Coronary artery (tissue), 2 donors: Measurements from ENCODE around the gene MYLK4.
A peak's percentile ranks its signal among the peaks of the same experiment; 100 is the strongest.

Experiments used
- DNase-seq: peaks from one replicate; pipeline ENCODE4 v3.0.0-alpha.2; 2017; ENCODE audit warnings: low spot score
- H3K27ac ChIP-seq, 2 donors: fragments of 200-600 bp; sonication (generic); one replicate each; pipeline ENCODE4 v1.5.1; 2016 to 2019
- H3K4me3 ChIP-seq: fragments of 200-600 bp; sonication (generic); 2 replicates; pipeline ENCODE4 v1.5.1; 2016; ENCODE audit warnings: mild to moderate bottlenecking, moderate library complexity
- TF ChIP-seq, protein P1 (sequence below): fragments of 200-600 bp; sonication (generic); IDR thresholded peaks from one replicate; pipeline ENCODE4 v1.5.1; 2019; ENCODE audit warnings: antibody characterized with exemption

MYLK4 gene

GRCh38 chr6:2641044-2641725, 109.5 kb downstream of the MYLK4 start:
- no peak overlapping the region for H3K4me3 ChIP-seq
- no peak for DNase-seq
- no peak overlapping the region for H3K27ac ChIP-seq
- TF ChIP-seq, protein P1, sequence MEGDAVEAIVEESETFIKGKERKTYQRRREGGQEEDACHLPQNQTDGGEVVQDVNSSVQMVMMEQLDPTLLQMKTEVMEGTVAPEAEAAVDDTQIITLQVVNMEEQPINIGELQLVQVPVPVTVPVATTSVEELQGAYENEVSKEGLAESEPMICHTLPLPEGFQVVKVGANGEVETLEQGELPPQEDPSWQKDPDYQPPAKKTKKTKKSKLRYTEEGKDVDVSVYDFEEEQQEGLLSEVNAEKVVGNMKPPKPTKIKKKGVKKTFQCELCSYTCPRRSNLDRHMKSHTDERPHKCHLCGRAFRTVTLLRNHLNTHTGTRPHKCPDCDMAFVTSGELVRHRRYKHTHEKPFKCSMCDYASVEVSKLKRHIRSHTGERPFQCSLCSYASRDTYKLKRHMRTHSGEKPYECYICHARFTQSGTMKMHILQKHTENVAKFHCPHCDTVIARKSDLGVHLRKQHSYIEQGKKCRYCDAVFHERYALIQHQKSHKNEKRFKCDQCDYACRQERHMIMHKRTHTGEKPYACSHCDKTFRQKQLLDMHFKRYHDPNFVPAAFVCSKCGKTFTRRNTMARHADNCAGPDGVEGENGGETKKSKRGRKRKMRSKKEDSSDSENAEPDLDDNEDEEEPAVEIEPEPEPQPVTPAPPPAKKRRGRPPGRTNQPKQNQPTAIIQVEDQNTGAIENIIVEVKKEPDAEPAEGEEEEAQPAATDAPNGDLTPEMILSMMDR, result no peak

- DNase-seq, result no peak
- no peak overlapping the region for H3K4me3 ChIP-seq
Observed at GRCh38 chr6:2640551-2640950, 110.2 kb downstream of the MYLK4 start.

DNA sequence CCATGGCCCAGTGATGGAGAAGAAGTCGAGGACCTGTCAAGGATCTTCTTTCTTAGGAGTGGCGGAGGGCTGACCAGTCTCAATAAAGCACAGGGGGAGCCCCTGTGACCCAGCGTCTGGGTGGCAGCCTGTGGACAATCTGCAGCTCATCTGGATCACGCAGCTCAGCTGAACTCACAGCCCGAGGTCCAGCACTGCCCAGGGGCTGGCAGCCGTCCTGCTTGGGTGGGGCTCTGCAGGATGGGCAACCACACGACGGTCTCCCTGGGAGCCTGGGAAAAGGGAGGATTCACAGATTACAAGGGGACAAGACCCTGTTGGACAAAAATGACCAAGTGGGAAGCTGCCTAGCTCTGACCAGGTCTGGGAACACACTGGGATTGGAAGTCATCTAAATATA, 110.8 kb downstream of the MYLK4 start:
- DNase-seq, result no peak
- H3K27ac ChIP-seq, result peak overlapping the region in 1 of 2 donors; percentile 55
- TF ChIP-seq, protein P1, result no peak
- no peak overlapping the region for H3K4me3 ChIP-seq

More at GRCh38 chr6:2640551-2640950, 110.2 kb downstream of the MYLK4 start:
- TF ChIP-seq, protein P1, result no peak
- H3K27ac ChIP-seq, result peak overlapping the region in 1 of 2 donors; percentile 55

DNA sequence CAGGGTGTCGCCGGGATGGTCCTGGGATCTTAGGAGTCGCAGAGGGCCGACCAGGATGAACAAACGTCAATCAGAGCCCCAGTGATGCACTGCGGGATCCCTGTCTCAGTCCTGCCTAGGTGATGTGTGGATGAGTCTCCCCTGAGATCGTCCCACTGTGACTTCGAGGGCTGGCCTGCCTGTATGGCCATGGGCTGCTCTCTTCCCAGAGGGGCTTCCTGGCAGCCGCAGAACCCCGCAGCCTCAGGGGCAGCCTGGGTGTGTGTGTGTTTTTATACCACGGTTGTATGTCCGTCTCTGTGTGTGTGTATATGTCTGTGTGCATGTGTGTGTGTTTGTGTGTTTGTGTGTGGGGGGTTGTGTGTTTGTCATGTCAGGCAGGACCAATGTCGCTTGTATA, 111.6 kb downstream of the MYLK4 start:
- Histone ChIP-seq H3K27ac (no peak overlapping the region), H3K4me3 (no peak overlapping the region)
- no peak for DNase-seq
- TF ChIP-seq, protein P1, result no peak

DNA sequence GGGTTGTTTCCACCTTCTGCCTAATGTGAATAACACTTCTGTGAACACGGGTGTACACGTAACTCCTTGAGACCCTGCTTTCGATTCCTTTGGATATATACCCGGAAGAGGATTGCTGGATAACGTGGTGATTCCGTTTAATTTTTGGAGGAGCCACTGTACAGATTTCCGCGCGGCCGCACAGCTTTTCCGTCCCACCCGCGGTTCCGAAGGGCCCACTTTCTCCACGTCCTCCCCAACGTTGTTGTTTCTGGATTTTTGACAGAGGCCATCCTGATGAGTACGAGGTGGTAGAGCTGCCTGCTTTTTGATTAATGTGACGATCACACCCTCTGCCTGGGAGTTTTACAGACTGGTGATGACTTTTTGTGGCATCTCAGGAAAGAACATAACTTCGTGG, 114.0 kb downstream of the MYLK4 start:
- Histone ChIP-seq H3K27ac (no peak overlapping the region), H3K4me3 (no peak overlapping the region)
- DNase-seq, result no peak
- TF ChIP-seq, protein P1, result no peak

DNA sequence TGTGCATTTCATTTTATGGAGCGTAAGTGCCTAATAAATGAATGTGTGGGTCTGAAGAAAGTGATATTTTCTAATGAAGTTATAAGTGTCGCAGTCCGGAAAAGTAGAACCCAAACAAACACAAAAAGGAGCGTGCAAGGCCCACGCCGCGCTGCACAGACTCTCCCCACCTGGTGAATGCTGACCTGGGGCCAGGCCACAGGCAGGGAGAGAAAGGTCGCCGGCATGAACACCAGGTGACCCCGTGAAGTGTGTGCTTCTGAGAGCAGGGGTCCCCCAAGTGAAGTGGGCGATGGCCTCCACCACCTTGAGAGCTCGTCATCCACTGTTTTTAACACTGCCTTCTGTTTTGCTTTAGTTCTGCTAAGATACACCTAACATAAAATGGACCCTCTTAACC, 114.8 kb downstream of the MYLK4 start:
- Histone ChIP-seq H3K27ac (no peak overlapping the region), H3K4me3 (no peak overlapping the region)
- TF ChIP-seq, protein P1, result no peak
- DNase-seq, result no peak
